Ishikawa (cell line): Measurements from ENCODE around the gene SPTSSB.

Experiments
- CEBPB ChIP-seq: IDR thresholded peaks from 2 replicates; pipeline ENCODE4 v1.6.1; 2012
- CREB1 ChIP-seq: IDR thresholded peaks from 2 replicates; pipeline ENCODE4 v1.6.1; 2012; ENCODE audit warnings: low read depth
- EGR1 ChIP-seq: IDR thresholded peaks from 2 replicates; pipeline ENCODE4 v1.6.1; 2012
- EP300 ChIP-seq: IDR thresholded peaks from 2 replicates; pipeline ENCODE4 v1.6.1; 2012; ENCODE audit warnings: borderline replicate concordance
- FOXM1 ChIP-seq: IDR thresholded peaks from 2 replicates; pipeline ENCODE4 v1.6.1; 2012; ENCODE audit warnings: low read depth, borderline replicate concordance
- NFIC ChIP-seq: IDR thresholded peaks from 2 replicates; pipeline ENCODE4 v1.6.1; 2012
- RAD21 ChIP-seq: IDR thresholded peaks from 2 replicates; pipeline ENCODE4 v1.6.1; 2012; ENCODE audit warnings: low read depth
- TAF1 ChIP-seq: IDR thresholded peaks from 2 replicates; pipeline ENCODE4 v1.6.1; 2012; ENCODE audit warnings: low read depth, mild to moderate bottlenecking
- TCF12 ChIP-seq: IDR thresholded peaks from 2 replicates; pipeline ENCODE4 v1.6.1; 2012; ENCODE audit warnings: low read depth
- TEAD4 ChIP-seq: IDR thresholded peaks from 2 replicates; pipeline ENCODE4 v1.6.1; 2012
- YY1 ChIP-seq: IDR thresholded peaks from 2 replicates; pipeline ENCODE4 v1.6.1; 2012; ENCODE audit warnings: low read depth
- ZBTB7A ChIP-seq: IDR thresholded peaks from 2 replicates; pipeline ENCODE4 v1.6.1; 2012; ENCODE audit warnings: low read depth
- TF ChIP-seq, protein P1 (sequence below): IDR thresholded peaks from 2 replicates; pipeline ENCODE4 v1.6.1; 2012
- TF ChIP-seq, protein P2 (sequence below): IDR thresholded peaks from 2 replicates; pipeline ENCODE4 v1.6.1; 2012; ENCODE audit warnings: low read depth, mild to moderate bottlenecking
- TF ChIP-seq, protein P3 (sequence below): IDR thresholded peaks from 2 replicates; pipeline ENCODE4 v1.6.1; 2012

The SPTSSB gene

DNA sequence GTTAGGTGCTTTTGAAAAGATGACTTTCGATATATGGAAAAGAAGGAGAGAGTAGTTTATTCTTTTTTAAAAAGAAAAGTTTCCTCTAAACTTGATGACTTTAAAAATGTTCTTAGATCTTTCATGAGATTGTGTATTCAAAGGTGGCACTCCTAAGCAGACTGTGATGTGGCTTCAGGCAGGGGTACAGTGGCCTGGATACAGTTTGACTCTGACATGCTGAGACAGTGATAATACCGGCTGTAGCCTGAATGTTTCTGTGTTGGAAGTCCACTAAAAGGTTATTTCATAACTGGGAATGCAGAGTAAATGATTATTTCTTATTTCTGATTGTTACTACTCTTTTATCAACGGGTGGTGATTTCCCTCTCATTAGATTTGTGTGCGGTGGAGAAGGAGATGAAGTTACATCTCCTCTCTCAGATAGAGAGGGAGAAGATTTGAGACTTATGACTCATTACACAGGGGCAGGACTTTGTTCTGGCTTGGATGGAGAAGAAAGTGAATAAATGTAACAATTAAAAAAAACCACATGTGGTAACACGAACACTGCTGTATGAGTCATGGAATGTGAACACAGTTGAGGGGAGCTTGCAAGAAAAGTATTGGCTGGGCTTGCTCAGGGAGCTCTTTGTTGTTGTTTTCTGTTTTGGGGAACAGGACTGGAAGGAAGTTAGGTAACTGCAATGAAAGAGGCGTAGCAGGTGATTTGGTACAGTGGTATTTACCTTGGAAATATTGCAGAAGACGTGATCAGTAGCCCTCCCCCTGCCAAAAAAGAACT lies 21.6 kb downstream of the SPTSSB start:
- TF ChIP-seq TCF12 (no peak), NFIC (0 out of 2 replicates have a peak, but pooled peaks have one; percentile 8), CREB1 (no peak), RAD21 (no peak), YY1 (no peak)
- TF ChIP-seq, protein P1, sequence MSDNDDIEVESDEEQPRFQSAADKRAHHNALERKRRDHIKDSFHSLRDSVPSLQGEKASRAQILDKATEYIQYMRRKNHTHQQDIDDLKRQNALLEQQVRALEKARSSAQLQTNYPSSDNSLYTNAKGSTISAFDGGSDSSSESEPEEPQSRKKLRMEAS: no peak
- TF ChIP-seq, protein P2, sequence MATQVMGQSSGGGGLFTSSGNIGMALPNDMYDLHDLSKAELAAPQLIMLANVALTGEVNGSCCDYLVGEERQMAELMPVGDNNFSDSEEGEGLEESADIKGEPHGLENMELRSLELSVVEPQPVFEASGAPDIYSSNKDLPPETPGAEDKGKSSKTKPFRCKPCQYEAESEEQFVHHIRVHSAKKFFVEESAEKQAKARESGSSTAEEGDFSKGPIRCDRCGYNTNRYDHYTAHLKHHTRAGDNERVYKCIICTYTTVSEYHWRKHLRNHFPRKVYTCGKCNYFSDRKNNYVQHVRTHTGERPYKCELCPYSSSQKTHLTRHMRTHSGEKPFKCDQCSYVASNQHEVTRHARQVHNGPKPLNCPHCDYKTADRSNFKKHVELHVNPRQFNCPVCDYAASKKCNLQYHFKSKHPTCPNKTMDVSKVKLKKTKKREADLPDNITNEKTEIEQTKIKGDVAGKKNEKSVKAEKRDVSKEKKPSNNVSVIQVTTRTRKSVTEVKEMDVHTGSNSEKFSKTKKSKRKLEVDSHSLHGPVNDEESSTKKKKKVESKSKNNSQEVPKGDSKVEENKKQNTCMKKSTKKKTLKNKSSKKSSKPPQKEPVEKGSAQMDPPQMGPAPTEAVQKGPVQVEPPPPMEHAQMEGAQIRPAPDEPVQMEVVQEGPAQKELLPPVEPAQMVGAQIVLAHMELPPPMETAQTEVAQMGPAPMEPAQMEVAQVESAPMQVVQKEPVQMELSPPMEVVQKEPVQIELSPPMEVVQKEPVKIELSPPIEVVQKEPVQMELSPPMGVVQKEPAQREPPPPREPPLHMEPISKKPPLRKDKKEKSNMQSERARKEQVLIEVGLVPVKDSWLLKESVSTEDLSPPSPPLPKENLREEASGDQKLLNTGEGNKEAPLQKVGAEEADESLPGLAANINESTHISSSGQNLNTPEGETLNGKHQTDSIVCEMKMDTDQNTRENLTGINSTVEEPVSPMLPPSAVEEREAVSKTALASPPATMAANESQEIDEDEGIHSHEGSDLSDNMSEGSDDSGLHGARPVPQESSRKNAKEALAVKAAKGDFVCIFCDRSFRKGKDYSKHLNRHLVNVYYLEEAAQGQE: no peak
- TF ChIP-seq, protein P3, sequence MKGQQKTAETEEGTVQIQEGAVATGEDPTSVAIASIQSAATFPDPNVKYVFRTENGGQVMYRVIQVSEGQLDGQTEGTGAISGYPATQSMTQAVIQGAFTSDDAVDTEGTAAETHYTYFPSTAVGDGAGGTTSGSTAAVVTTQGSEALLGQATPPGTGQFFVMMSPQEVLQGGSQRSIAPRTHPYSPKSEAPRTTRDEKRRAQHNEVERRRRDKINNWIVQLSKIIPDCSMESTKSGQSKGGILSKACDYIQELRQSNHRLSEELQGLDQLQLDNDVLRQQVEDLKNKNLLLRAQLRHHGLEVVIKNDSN: no peak

DNA sequence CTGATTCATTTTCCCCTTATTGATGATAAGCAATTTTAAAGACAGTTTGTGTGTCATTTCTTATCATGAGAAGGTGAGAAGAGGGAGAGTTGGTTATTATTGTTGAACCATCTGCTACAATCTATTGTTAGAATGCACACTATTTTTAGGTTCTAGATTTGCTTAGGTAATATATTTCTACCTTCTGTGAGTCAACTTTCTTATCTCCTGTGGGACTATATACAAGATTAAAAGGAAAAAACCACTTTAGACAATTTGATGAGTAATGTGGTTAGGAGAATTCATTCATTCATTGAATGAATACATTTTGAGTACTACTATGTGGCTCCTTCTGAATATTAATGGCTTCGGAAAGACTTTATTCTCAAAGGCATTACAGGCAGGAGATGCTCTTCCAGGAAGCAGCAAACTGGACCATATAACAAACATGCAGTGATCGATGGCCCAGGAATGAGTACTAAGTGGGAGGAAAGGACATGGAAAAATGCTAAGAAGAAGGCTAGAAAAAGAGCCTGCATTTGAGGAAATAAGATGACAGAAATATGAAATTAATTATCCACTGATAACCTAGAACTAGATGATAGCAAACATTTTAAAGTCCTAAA lies 22.4 kb downstream of the SPTSSB start:
- TF ChIP-seq, protein P2: no peak
- TF ChIP-seq EP300 (no peak), FOXM1 (no peak), TEAD4 (no peak), RAD21 (no peak)
- TF ChIP-seq, protein P3: no peak

DNA sequence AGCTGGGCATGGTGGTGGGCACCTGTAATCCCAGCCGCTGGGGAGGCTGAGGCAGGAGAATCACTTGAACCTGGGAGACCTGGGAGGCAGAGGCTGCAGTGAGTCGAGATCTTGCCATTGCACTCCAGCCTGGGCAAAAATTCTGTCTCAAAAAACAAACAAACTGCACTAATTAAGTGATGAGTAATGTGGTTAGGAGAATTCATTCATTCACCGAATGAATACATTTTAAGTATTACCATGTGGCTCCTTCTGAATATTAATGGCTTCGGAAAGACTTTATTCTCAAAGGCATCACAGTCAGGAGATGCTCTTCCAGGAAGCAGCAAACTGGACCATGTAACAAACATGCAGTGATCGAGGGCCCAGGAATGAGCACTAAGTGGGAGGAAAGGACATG lies 23.6 kb downstream of the SPTSSB start:
- TF ChIP-seq NFIC: no peak

DNA sequence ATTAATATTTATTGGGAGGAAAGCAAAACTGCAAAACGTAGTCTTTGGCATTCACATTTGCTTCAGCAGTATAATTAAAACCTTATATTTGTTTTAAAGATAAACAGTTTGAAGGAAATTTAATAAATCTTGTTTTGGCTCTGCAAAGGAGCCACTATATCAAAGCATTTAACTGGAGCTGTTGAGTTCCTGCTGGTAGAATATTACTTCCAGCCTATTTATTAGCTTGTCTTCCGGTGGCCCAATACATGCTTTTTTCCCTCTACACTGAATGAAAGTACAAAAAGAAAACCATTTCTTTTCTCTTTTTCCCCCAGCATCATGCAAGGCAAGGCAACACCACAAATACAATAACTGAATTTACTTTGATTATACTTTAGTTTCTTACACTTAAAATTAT lies 26.3 kb downstream of the SPTSSB start:
- no peak for TF ChIP-seq CEBPB
- TF ChIP-seq TEAD4: no peak
- TF ChIP-seq TAF1: no peak
- no peak for TF ChIP-seq FOXM1
- no peak for TF ChIP-seq NFIC
- no peak for TF ChIP-seq EP300

DNA sequence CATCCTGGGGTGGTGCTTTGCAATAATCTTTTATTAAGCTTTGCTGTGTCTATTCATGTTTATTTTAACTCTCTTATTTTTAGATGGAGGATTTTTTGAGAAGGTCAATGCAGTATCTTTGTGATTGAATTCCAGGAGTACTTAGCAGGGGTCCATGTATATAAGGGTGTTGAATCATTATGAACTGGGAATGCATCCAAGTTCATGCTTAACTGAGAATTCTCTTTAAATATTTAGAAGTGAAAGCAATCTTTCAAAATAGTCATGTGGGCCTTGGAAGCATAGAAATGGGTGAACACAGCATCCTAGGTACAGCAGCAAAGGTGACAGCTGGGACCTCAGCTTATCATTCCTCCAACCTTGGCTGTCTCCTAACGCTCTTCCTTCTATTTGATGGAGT lies 27.3 kb downstream of the SPTSSB start:
- TF ChIP-seq, protein P3: no peak
- TF ChIP-seq CREB1: no peak
- TF ChIP-seq YY1: no peak
- no peak for TF ChIP-seq TAF1
- TF ChIP-seq NFIC: no peak
- no peak for TF ChIP-seq EGR1
- TF ChIP-seq, protein P2: no peak
- TF ChIP-seq CEBPB: no peak
- no peak for TF ChIP-seq TEAD4
- no peak for TF ChIP-seq EP300
- TF ChIP-seq TCF12: no peak
- TF ChIP-seq, protein P1: no peak
- no peak for TF ChIP-seq ZBTB7A
- no peak for TF ChIP-seq RAD21
- TF ChIP-seq FOXM1: no peak
